Measurements from ENCODE around the gene RNU6-1.

RNU6-1 gene

DNA sequence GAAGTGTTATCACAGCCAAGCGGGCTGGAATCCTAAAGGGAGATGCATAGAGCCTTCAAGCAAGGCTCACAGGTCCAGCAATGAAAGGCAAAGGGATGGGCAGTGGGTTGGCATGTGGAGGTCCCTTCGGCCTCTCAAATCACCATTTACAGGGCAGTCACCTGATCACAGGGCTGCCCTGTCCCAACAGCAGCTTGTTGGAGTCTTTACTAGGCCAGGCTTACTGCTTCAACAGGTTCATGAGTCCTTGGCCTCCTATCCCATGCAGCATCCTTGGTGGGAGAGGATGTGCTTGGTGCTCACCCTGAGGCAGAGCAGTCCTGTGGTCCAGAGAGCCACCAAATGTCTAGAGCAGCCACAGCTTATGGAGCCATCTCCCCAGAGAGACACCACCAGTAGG lies 38.7 kb downstream of the RNU6-1 start:
- DNase-seq (ENCODE audit: low read depth): no peak

GRCh38 chr15:67799801-67800205 lies 40.0 kb downstream of the RNU6-1 start:
- no peak for DNase-seq (ENCODE audit: low read depth)

DNA sequence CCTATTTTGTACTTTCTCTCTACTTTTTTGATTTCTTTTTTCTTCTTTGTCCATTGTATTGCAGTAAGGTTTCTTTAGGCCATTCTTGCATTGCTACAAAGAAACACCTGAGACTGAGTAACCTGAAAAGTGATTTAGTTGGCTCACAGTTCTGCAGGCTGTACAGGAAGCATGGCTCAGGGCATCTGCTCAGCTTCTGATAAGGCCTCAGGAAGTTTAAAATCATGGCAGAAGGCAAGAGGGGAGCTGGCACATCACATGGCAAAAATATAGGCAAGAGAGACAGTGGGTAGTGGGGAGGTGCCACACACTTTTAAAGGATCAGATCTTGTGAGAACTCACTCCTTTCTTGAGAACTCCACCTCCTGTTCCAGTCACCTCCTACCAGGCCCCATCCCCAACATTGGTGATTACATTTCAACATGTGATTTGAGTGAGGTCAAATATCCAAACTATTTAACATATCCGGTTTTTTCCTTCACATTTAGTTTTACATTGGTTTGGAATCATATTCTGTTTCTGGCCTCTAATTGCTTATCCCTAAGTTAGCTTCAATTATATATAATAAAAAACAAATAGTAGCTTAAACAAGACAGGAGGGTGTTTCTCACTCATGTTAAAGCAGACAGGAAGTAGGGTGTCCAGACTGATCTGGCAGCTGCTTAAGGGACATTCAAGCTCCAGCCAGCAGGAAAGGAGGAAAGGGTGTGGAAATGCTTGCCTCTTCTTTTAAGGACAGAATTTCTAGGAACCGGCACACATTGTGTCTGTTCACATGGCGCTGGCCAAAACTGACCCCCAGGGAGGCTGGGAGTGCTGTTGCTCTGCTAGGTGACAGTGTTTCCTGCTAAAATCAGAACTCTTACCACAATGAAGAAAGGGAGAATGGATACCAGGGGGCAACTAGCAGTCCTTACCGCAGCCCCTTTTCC lies 43.4 kb downstream of the RNU6-1 start:
- no peak for DNase-seq (ENCODE audit: low read depth)

DNA sequence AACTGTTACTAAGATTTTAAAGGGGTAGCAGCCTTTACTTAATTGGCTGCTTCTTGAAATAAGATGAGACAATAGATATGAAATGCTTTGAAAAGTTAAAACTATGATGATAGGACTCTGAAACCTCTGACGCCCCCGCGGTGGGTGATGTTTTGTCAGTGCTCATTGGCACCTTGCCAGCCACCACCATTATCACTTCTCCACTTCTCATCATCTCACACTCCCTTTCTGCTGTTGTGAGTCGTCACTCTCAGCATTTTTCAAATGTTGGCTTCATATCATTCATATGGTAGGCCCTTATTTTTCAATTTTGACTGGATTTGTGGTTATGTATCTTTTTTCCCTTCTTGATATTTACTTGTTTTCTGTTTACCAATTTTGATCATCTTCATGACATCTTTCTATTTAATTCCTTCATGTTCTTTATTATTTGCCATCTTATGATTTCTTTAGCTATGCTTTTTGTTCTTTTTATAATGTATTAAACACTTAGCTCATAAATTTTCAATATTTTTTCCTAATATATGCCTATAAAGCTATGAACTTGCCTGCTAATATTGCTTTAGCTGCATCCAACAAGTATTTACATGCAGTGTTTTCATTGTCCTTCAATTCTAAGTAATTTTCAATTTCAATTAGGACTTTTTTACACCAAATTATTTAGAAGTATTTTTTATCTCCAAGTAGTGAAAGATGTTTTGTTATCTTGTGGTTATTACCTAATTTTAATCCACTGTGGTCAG lies 44.8 kb downstream of the RNU6-1 start:
- DNase-seq (ENCODE audit: low read depth): no peak

GRCh38 chr15:67792250-67792942 lies 47.4 kb downstream of the RNU6-1 start:
- no peak for DNase-seq (ENCODE audit: low read depth)

DNA sequence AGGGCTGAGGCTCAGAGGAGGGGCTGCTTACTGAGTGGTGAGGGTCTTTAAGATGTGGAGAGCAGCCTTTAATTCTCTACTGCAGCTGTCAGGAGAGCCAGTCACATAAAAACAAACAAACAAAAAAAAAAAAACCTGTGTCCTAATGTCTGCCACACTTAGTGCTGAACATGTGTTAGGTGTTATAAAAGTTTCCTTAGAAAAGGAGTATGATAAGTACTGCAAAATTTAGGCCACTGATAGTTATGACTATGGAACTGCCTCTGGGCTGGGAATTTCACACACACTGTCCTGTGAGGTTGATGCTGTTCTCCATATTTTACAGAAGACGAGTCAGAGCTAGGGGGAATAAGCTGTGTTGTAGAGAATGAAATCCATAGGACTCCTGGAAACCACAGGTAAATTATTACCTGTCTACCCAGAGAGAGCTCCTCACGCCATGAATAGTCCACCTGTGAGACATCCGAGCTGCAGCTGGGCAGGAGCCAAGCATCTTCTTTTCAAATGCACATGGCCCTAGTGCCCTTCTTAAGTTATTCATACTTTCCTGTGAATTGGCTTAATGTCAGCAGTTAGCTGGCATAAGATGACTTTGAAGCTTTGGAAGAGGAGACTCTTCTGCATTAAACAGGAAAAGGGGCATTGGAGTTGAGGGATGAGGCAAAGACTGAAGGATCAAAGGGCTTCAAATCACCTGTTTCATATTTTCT lies 49.1 kb downstream of the RNU6-1 start:
- DNase-seq (ENCODE audit: low read depth): no peak

Measured in GM04503 (cell line).